ENCODE data around the gene PRDM13.

GRCh38 chr6:99611148-99611547 lies 4.5 kb downstream of the PRDM13 start:
- no peak for TF ChIP-seq CTCF (IDR thresholded peaks at IDR 0.05; ENCODE audit: low read depth, low read length, poor library complexity, severe bottlenecking)
- TF ChIP-seq EZH2phosphoT487 (IDR thresholded peaks at IDR 0.05; ENCODE audit: borderline replicate concordance, low read length), result no peak
